ENCODE measurements around the gene EGFL7. TPM values are rescaled to one million over a fixed set of nuclear protein-coding genes. Genes with fewer than 3 reads are reported as not detected.

Gene EGFL7
- total and polyA plus RNA-seq, 2 of the 8 experiments (the other 6 are each of a cell fraction or from before 2014, with no cell fraction given) = 37.8 to 53.4 TPM

- no peak for TF ChIP-seq USF2 (IDR thresholded peaks at IDR 0.05; ENCODE audit: low read length)
- no peak for TF ChIP-seq POLR2AphosphoS5 (IDR thresholded peaks at IDR 0.05; ENCODE audit: low read depth, low read length)
- TF ChIP-seq EP300 (IDR thresholded peaks at IDR 0.05; ENCODE audit: borderline replicate concordance in 1 of 2, low read depth in 2 of 2, low read length in 2 of 2) = no peak
Observed at GRCh38 chr9:136692185-136693134, 29.7 kb downstream of the EGFL7 start (continued).
